Breast epithelium (tissue), 4 donors: ENCODE measurements around the gene UGT1A7. TPM values are rescaled to one million over a fixed set of nuclear protein-coding genes. Genes with fewer than 3 reads are reported as not detected.

Experiments used
- DNase-seq, 2 donors: peaks; one replicate each; pipeline ENCODE4 v3.0.0-alpha.2; 2019; ENCODE audit warnings: low spot score in 2 of 2
- H3K27ac ChIP-seq, 2 donors: fragments of 200-600 bp; sonication (generic) in 1 of 2; one replicate each; pipeline ENCODE4 v1.5.1; 2016 to 2019; ENCODE audit warnings: mild to moderate bottlenecking in 1 of 2
- H3K27me3 ChIP-seq, 2 donors: fragments of 200-600 bp; sonication (generic) in 1 of 2; one replicate each; pipeline versions ENCODE4 v1.5.1 to v1.6.0; 2017 to 2019; ENCODE audit warnings: control low read depth in 1 of 2, mild to moderate bottlenecking in 1 of 2
- H3K36me3 ChIP-seq: fragments of 200-600 bp; one replicate; pipeline ENCODE4 v1.5.1; 2019
- H3K4me1 ChIP-seq, 2 donors: fragments of 200-600 bp; sonication (generic); one replicate each; pipeline ENCODE4 v1.5.1; 2016 to 2019; ENCODE audit warnings: control low read depth in 1 of 2
- H3K4me3 ChIP-seq, 3 donors: fragments of 200-600 bp; sonication (generic); 1 replicate in 2 of 3; 2 replicates in 1 of 3; pipeline ENCODE4 v1.5.1; 2016 to 2019; ENCODE audit warnings: mild to moderate bottlenecking in 3 of 3, moderate library complexity in 2 of 3
- H3K9me3 ChIP-seq, 2 donors: fragments of 200-600 bp; sonication (generic) in 1 of 2; one replicate each; pipeline ENCODE4 v1.5.1; 2016 to 2019; ENCODE audit warnings: control low read depth in 1 of 2
- POLR2A ChIP-seq: fragments of 450-650 bp; IDR thresholded peaks from one replicate; pipeline ENCODE4 v1.6.1; 2016; ENCODE audit warnings: antibody characterized with exemption, mild to moderate bottlenecking, moderate library complexity
- POLR2AphosphoS5 ChIP-seq, 3 donors: sonication (generic); formaldehyde crosslinking; IDR thresholded peaks; one replicate each; pipeline ENCODE4 v1.6.1; 2017; ENCODE audit warnings: antibody characterized with exemption in 3 of 3
- intact Hi-C: fragments of 100-400 bp; cut with DNase I; formaldehyde crosslinking; loops from one replicate; pipeline ENCODE4 v1.15.1; 2023; ENCODE audit warnings: low total_unique reads
- total RNA-seq, 3 donors: library from RNA; depleted of rRNA; stranded (reverse); fragments of >200 nt; gene quantifications; one replicate each; pipeline ENCODE4 v1.1.0, GENCODE V29; 2016
- TF ChIP-seq, protein P1 (sequence below), 3 donors: fragments of 450-650 bp; IDR thresholded peaks; one replicate each; pipeline ENCODE4 v1.5.1; 2016 to 2017; ENCODE audit warnings: antibody characterized with exemption in 3 of 3, mild to moderate bottlenecking in 3 of 3, moderate library complexity in 3 of 3

UGT1A7 gene
- total RNA-seq, 3 donors from 2014 or later, result not detected

GRCh38 chr2:233689501-233689900 lies 7.8 kb downstream of the UGT1A7 start:
- H3K27me3 ChIP-seq, result no peaks in the 10 kb centered on the region
- TF ChIP-seq, protein P1, sequence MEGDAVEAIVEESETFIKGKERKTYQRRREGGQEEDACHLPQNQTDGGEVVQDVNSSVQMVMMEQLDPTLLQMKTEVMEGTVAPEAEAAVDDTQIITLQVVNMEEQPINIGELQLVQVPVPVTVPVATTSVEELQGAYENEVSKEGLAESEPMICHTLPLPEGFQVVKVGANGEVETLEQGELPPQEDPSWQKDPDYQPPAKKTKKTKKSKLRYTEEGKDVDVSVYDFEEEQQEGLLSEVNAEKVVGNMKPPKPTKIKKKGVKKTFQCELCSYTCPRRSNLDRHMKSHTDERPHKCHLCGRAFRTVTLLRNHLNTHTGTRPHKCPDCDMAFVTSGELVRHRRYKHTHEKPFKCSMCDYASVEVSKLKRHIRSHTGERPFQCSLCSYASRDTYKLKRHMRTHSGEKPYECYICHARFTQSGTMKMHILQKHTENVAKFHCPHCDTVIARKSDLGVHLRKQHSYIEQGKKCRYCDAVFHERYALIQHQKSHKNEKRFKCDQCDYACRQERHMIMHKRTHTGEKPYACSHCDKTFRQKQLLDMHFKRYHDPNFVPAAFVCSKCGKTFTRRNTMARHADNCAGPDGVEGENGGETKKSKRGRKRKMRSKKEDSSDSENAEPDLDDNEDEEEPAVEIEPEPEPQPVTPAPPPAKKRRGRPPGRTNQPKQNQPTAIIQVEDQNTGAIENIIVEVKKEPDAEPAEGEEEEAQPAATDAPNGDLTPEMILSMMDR (IDR thresholded peaks at IDR 0.05), result no peak
- TF ChIP-seq POLR2A (no peak), POLR2AphosphoS5 (IDR thresholded peaks at IDR 0.05) (no peak)
- no peak overlapping the region for H3K4me3 ChIP-seq
- no peaks in the 10 kb centered on the region for H3K36me3 ChIP-seq
- DNase-seq, result no peak
- H3K27ac ChIP-seq, result no peak overlapping the region
- intact Hi-C loops, result no loop called here
- no peaks in the 10 kb centered on the region for H3K4me1 ChIP-seq
- no peaks in the 10 kb centered on the region for H3K9me3 ChIP-seq

DNA sequence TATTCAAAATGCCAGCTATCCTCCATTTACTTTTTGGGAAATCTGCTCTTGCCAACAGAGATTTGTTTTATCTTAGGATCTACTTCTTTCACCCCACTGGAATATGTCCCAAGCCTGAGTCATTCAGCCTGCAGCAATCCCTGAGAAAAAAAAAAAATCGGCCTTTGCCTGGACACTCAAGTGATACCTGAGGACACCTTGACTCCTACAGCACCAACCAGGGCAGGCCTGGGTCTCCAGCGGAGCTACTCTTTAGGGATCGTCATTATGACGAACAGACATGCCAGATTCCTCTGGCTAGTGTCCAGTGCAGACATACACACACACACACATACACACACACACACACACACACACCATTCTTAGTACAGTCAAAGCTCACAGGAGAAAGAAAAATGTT lies 8.7 kb downstream of the UGT1A7 start:
- intact Hi-C loops, result no loop called here
- no peaks in the 10 kb centered on the region for H3K4me1 ChIP-seq
- no peak for DNase-seq
- H3K27me3 ChIP-seq, result no peaks in the 10 kb centered on the region
- no peak overlapping the region for H3K4me3 ChIP-seq
- H3K36me3 ChIP-seq, result no peaks in the 10 kb centered on the region
- H3K9me3 ChIP-seq, result no peaks in the 10 kb centered on the region
- no peak overlapping the region for H3K27ac ChIP-seq
- no peak for TF ChIP-seq POLR2A
- TF ChIP-seq, protein P1 (IDR thresholded peaks at IDR 0.05), result no peak
- TF ChIP-seq POLR2AphosphoS5 (IDR thresholded peaks at IDR 0.05), result no peak

GRCh38 chr2:233691443-233692433 lies 10.0 kb downstream of the UGT1A7 start:
- DNase-seq, result peak in 1 of 2 donors; percentile 25
- H3K4me3 ChIP-seq, result no peak overlapping the region
- TF ChIP-seq POLR2AphosphoS5 (IDR thresholded peaks at IDR 0.05), result no peak
- TF ChIP-seq, protein P1 (IDR thresholded peaks at IDR 0.05), result no peak
- TF ChIP-seq POLR2A, result no peak
- no peaks in the 10 kb centered on the region for H3K27me3 ChIP-seq
- no peaks in the 10 kb centered on the region for H3K9me3 ChIP-seq
- intact Hi-C loops, result no loop called here
- H3K36me3 ChIP-seq, result no peaks in the 10 kb centered on the region
- H3K27ac ChIP-seq, result no peak overlapping the region
- H3K4me1 ChIP-seq, result no peaks in the 10 kb centered on the region

DNA sequence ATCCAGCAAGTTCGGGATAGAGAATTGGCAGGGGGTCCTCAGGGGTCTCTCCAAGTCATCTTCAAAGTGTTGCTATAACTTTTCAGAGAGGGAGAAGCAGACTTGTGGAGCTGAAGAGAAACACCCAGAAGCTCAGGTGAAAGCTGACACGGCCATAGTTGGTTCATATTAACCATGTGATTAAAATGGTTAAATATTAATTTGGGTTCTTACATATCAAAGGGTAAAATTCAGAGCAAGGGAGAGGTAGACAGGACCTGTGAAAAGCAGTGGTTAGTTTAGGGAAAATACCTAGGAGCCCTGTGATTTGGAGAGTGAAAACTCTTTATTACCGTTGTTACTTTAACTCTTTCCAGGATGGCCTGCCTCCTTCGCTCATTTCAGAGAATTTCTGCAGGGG lies 10.9 kb downstream of the UGT1A7 start, which contains the start of gene UGT1A6:
UGT1A6 (plus strand) TSS at position 243 of the 400 bp plus-strand sequence; CDS start at position 358, 115 bp downstream.
- no peaks in the 10 kb centered on the region for H3K27me3 ChIP-seq
- intact Hi-C loops, result no loop called here
- no peak for DNase-seq
- TF ChIP-seq POLR2AphosphoS5 (IDR thresholded peaks at IDR 0.05) (no peak), POLR2A (no peak)
- TF ChIP-seq, protein P1 (IDR thresholded peaks at IDR 0.05), result no peak
- no peaks in the 10 kb centered on the region for H3K4me1 ChIP-seq
- H3K36me3 ChIP-seq, result no peaks in the 10 kb centered on the region
- H3K9me3 ChIP-seq, result no peaks in the 10 kb centered on the region
- no peak within 1 kb of the TSS for H3K4me3 ChIP-seq
- H3K27ac ChIP-seq, result no peak within 1 kb of the TSS

GRCh38 chr2:233693963-233694362 lies 12.3 kb downstream of the UGT1A7 start:
- no peaks in the 10 kb centered on the region for H3K9me3 ChIP-seq
- H3K27ac ChIP-seq, result no peak overlapping the region
- no peak overlapping the region for H3K4me3 ChIP-seq
- no peaks in the 10 kb centered on the region for H3K36me3 ChIP-seq
- H3K27me3 ChIP-seq, result no peaks in the 10 kb centered on the region
- TF ChIP-seq POLR2A (no peak), POLR2AphosphoS5 (IDR thresholded peaks at IDR 0.05) (no peak)
- TF ChIP-seq, protein P1 (IDR thresholded peaks at IDR 0.05), result no peak
- no peaks in the 10 kb centered on the region for H3K4me1 ChIP-seq
- intact Hi-C loops, result no loop called here
- DNase-seq, result no peak
